ENCODE measurements around the gene CD40LG.

DNA sequence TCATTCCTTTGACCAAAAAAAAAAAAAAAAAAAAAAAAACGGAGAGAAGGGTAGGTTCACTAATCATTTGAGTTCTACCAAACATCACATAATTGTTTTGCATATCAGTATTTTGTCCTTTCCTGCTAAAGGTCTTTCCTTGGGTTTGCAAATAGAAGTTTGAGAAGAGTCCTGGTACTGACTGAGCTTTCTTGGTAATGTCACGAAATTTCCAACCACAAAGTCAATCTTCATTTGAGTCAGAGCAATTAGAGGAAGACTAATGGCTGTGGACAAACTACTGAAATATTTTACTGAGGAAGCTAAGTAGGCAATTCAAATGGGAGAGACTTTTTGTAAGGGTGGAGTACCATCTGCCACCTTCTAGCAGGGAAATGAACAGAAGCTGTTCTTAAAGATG is 21.7 kb upstream of the CD40LG start:
- TF ChIP-seq POLR2AphosphoS5 (IDR thresholded peaks at IDR 0.05; ENCODE audit: insufficient read depth, low read depth, low read length) (no peak), POLR2A (IDR thresholded peaks at IDR 0.05; ENCODE audit: low read depth, low read length) (no peak), EZH2 (IDR thresholded peaks at IDR 0.05; ENCODE audit: borderline replicate concordance, low read depth, low read length, severe bottlenecking) (no peak)
- TF ChIP-seq, protein P1, sequence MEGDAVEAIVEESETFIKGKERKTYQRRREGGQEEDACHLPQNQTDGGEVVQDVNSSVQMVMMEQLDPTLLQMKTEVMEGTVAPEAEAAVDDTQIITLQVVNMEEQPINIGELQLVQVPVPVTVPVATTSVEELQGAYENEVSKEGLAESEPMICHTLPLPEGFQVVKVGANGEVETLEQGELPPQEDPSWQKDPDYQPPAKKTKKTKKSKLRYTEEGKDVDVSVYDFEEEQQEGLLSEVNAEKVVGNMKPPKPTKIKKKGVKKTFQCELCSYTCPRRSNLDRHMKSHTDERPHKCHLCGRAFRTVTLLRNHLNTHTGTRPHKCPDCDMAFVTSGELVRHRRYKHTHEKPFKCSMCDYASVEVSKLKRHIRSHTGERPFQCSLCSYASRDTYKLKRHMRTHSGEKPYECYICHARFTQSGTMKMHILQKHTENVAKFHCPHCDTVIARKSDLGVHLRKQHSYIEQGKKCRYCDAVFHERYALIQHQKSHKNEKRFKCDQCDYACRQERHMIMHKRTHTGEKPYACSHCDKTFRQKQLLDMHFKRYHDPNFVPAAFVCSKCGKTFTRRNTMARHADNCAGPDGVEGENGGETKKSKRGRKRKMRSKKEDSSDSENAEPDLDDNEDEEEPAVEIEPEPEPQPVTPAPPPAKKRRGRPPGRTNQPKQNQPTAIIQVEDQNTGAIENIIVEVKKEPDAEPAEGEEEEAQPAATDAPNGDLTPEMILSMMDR (IDR thresholded peaks at IDR 0.05; ENCODE audit: extremely low read depth in 1 of 2, insufficient read depth in 1 of 2, low read depth in 1 of 2, low read length in 2 of 2) = no peak
- TF ChIP-seq, protein P2, sequence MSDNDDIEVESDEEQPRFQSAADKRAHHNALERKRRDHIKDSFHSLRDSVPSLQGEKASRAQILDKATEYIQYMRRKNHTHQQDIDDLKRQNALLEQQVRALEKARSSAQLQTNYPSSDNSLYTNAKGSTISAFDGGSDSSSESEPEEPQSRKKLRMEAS (IDR thresholded peaks at IDR 0.05; ENCODE audit: insufficient read depth, insufficient read length) = no peak

Measured in endothelial cell of umbilical vein (primary cell).